HG02943 (cell line): ENCODE measurements around the gene CISD2.
"Not testable (repeated sequence)": the region's sequence is repeated elsewhere in the genome, so short reads cannot be mapped to it uniquely, and the experiment has no call there.

Experiments
- ATAC-seq: cut with Tn5 transposase; IDR thresholded peaks from one replicate; pipeline ENCODE4 v1.9.1; 2021; ENCODE audit warnings: mild to moderate bottlenecking, low read depth, moderate library complexity; ENCODE audit not compliant: unreplicated experiment

Gene CISD2

DNA sequence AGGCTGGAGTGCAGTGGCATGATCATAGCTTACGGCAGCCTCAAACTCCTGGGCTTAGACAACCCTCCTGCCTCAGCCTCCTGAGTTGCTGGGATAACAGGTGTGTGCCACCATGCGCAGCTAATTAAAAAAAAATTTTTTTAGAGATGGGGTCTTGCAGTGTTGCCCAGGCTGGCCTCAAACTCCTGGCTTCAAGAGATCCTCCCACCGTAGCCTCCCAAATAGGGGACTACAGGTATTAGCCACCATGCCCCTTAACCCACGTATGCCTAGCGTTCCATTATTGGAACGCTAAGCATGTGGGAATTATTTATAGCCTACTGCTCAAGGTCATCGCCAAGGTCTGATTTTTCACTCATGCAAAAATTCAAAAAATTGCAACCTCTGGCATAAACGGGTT, 21.1 kb upstream of the CISD2 start:
- no peak for ATAC-seq

DNA sequence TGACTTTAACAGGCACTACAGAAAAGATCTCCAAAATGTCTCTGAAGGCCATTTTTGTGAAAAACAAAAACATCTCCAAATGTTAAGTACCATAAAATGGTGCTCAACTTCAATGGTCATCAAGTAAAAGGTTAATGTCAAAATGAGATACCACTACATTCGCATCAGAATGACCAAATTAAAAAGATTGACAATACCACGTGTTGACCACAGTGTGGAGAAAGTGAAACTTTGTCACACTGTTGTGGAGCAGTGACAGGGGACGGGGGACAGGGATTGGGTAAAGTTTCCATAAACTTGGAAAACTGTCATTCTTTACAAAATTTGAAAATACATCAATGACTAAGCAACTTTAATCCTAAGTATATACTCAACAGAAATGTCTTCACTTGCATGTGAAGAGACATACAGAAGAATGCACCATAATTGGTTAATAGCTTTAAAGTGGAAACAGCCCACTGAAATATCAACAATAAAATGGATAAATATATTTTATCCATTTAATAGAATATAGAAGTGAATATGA, 19.1 kb upstream of the CISD2 start:
- ATAC-seq = no peak

DNA sequence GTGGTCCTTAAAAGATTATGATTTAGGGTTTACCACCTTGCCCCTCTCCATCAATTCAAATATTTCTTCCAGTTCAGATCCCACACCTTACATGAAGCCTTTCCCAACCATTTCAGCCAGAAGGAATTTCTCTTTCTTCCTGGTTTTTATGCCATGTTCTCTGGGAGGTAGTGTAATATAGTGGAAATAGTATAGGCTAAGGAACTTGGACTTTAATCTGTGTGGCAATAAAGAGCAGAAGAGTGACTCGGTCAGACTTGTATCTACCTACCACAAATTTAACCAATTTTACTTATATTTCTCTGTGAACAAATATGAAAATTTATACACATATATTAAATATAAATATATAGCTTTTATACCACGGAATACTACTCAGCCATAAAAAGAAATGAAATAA, 18.4 kb upstream of the CISD2 start:
- ATAC-seq = no peak

DNA sequence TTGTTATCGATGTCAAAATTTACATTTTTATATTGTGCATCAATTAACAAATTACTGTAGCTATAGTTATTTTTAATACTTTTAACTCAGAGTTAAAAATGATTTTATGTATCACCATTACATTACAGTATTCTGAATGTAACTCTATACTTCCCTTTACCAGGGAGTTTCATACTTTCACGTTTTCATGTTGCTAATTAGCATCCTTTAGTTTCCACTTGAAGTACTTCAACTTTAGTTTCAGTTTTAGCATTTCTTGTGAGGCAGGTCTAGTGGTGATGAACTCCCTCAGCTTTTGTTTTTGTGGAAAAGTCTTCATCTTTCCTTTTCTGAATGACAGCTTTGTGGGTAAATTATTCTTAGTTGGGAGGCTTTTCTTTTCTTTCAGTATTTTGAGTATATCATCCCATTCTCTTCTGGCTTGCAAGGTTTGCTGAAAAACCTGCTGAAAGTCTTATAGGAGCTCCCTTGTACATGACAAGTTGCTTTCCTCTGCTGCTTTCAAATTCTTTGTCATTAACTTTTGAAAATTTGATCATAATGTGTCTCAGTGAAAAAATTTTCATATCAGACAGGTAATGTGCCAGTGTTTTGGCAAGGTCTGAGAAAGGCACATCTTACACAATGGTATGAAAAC, 9.8 kb upstream of the CISD2 start:
- no peak for ATAC-seq

DNA sequence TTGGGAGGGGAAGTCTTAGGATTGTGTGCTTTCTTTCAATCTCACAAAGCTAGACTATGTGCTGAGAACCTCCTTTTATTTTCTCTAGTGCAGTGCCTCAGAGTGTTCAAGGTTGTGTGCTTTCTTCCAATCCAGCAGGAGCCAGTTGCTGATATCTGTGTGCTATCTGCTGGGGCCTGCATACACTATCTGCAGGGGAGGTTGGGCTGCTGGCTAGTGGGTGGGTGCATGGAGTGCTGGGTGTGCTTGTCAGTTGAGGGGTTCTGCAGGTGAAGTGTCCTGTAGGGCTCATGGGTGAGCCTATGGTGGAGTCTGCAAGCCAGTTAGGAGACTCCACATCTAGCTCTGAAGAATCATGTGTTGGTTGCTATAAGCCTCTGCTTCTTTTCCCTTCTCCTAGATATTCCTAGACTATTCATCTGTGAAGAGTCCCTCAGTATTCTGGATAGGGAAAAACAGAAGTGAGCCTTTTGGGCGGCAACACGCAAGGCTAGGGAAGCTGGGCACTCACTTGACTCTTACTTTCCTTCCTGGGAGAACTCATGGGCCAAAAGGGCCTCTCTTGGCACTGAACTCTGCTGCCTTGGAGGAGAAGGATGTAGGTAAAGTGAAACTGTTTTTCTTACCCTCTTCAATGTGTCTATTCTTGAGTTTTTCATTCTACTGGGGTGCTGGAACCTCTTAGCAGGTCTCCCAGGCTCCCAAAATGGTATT, 8.0 kb upstream of the CISD2 start:
- no peak for ATAC-seq

DNA sequence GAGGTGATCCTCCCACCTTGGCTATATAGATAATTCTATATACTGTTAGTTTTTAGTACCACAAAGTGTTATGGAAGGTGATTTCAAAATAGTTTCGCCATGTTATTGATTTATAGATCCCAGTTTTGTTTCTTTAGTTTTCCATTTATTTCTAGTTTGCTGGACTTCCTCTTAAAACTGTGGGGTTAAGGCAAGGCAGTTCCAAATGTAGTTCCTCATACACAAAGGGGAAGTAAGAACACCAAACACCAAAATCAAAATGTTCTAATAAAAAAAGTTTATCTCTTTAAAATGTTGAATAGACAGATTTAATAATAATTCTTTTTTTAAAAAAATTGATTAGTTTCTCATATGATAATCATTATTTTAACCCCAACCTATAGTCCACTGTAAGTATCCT, 6.8 kb upstream of the CISD2 start:
- no peak for ATAC-seq

DNA sequence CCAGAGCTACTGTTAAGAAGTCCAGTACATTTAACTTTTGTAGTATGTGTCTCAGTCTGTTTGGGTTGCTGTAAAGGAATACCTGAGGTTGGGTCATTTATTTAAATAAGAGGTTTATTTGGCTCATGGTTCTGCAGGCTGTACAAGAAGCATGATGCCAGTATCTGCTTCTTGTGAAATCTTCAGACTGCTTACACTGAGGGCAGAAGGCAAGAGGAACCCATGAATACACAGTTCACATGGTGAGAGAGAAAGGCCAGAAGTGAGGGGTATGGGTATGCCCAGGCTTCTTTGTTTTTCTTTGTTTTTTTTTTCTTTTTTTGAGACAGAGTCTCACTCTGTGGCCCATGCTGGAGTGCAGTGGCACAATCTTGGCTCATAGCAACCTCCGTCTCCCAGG, 6.0 kb upstream of the CISD2 start:
- ATAC-seq = no peak

DNA sequence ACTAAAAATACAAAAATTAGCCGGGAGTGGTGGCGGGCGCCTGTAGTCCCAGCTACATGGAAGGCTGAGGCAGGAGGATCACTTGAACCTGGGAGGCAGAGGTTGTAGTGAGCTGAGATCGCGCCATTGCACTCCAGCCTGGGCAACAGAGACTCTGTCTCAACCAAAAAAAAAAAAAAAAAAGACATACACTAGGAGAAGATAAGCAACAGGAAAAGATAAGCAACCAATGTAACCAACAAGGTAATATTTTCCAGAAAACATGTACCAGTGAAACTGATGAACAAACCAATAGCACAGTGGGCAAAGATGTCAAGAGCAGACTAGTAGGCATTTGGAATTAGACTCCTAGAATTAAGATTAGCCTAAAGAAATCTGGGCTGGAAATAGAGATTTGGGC, 3.5 kb upstream of the CISD2 start:
- not testable (repeated sequence) for ATAC-seq

DNA sequence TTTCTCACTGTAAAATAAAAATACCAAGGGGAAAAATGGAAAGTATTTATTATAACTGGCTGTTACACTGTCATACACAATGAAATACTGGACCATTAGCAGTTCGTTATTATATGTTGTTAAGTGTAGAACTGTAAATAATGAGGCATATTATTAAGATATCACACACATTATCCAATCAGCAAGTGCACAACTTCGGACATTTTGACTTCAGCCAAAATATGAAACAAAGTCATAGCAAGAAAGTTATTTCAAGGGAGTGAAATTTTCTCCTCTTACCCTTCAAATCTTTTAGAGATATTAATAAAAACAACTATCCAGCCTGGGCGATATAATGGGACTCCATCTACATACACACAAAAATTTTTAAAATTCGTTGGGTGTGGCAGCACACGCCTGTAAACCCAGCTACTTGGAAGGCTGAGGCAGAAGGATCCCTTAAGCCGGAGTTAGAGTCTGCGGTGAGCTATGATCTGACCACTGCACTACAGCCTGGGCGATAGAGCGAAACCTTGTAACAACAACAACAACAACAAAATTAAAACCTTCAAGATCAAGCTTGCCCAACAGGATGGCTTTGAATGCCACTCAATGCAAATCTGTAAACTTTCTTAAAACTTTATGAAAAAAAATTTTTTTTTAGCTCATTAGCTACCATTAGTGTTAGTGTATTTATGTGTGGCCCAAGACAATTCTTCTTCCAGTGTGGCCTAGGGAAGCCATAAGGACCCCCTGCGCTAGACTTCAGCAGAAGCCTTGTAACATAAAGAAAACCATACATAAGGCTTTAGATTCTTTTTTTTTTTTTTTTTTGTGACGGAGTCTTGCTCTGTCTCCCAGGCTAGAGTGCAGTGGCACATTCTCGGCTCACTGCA, 1.3 kb upstream of the CISD2 start:
- ATAC-seq = no peak

DNA sequence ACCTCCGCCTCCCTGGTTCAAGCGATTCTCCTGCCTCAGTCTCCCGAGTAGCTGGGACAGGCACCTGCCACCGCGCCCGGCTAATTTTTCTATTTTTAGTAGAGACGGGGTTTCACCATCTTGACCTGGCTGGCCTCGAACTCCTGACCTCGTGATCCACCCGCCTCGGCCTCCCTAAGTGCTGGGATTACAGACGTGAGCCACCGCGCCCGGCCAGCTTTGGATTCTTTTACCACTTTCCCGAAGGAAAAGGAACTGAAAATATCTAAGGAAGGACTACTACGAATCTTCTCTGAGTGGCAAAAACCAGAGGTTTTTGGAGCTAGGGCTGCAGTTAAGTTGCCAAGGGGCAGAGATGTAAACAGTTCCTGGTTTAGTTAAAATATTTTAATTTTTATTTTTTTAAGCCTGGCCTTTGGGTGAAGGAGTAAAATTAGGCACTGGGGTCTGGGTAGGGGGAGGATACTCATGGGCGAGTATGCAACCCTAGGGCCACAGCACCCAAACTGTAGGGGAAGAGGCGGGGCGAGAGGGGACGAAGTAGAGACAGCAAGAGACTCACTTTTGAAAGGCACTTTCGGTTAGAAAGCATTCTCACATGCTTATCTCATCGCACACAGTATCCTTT, 525 bp upstream of the CISD2 start:
- peak; percentile 52 for ATAC-seq

DNA sequence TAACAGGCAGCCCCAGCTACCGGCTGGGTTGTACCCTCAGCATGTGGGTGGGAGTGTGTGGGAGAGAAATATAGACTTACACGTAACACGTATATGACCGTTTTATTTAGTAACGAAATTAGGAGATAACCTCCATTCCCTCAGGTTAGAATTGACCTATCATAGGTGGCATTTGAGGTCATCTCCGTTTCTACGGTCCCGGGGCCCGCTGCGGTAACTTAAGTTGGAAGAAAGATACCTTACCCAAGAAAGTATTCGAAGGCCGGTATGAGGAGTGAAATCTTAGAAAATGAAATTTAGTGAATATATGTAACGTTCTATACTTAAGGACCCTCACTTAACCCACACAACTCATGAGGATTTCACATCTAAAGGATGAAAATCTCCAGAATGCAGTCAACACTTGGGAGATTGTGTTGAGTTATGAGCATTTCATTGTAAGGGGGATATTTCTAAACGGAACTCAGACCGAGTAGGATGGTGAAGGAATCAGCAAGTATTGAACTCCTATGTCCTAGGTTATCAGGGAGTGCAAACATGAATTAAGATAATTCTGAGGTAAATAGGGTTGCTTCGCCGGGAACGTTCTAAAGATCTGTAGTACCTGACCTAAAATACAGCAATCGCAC, 891 bp downstream of the CISD2 start:
- peak; percentile 39 for ATAC-seq

DNA sequence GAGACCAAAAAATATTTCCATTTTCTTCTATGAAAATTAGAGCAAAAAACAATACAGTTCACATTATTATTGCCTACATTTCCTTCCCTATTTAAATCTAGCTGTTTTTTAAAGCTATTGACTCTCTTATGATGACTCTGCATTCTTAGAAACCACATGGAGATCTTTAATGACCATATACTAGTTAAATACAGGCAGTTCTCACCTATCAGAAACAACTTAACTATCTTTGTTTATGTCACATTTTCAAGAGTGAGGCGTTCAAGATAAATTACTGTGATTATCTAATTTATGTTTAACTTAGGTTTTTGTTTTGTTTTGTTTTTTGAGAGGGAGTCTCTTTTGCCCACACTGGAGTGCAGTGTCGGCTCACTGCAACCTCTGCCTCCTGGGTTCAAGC, 3.0 kb downstream of the CISD2 start:
- ATAC-seq = no peak

DNA sequence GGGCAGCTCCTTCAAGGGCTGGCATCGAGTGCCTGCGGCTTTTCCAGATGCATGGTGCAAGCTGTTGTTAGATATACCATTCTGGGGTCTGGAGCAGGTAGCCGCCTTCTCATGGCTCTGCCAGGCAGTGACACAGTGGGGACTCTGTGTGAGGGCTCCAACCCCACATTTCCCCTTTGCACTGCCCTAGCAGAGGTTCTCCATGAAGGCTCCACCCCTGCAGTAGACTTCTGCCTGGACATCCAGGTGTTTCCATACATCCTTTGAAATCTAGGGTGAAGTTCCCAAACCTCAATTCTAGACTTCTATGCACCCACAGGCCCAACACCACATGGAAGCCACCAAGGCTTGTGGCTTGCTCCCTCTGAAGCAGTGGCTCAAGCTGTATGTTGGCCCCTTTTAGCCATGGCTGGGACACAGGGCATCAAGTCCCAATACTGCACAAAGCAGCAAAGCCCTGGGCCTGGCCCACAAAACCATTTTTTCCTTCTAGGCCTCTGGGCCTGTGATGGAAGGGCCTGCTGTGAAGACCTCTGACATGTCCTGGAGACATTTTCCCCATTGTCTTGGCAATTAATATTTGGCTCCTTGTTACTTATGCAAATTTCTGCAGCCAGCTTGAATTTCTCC, 8.8 kb downstream of the CISD2 start:
- ATAC-seq = not testable (repeated sequence)

DNA sequence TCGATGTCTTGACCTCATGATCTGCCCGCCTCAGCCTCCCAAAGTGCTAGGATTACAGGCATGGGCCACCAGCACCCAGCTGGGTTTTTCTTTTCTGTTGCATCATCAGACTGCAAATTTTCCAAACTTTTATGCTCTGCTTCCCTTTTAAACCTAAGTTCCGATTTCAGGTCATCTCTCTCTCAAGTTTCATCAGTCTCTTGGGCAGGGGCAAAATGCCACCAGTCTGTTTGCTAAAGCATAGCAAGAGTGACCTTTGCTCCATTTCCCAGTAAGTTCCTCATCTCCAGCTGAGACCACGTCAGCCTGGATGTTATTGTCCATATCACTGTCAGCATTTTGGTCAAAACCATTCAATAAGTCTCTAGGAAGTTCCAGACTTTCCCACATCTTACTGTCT, 9.6 kb downstream of the CISD2 start:
- ATAC-seq = not testable (repeated sequence)

DNA sequence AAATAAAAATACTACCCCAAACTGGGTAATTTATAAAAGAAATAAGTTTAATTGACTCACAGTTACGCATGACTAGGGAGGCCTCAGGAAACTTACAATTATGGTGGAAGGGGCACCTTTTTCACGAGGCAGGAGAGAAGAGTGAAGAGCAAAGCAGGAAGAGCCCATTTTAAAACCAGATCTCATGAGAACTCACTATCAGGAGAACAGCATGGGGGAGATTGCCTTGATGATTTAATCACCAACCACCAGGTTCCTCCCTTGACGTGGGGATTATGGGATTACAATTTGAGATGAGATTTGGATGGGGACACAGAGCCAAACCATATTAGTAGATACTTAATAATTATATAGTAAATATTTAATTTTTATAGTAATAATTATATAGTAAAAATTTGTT, 10.1 kb downstream of the CISD2 start:
- no peak for ATAC-seq

DNA sequence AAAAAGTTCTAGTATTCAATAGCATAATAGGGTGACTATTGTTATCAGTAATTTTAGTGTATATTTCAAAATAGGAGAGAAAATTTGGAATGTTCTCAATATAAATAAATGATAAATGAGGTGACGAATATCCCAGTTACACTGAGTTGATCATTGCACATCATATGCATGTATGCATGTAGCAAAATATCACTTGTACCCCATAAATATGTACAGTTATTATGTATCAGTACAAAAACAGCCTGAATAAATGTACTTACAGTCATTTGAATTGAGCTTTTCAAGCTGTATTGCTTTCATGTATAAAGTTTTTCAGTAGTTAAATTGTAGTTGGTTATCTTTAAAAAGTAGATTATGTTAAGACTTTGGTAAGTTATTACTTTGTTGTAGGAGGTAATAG, 12.6 kb downstream of the CISD2 start:
- no peak for ATAC-seq

DNA sequence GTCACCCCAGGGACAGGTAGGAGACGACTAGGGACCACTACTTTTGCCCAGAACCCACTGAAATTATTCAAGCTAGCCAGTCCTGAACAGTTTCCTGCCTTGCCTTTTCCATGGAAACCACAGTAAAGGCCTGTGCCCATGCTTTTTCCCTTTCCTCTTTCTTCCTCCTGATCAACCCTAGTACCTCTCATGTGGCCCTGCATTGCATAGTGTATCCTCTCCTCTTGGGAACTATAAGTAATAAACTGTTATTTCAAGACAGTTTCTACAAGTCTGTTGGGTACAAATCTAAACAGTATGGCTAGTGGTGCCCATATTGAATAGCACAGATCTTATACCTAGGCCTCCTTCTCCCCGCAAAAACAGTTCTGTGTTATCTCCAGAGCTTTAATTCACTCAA, 14.5 kb downstream of the CISD2 start:
- ATAC-seq = no peak

DNA sequence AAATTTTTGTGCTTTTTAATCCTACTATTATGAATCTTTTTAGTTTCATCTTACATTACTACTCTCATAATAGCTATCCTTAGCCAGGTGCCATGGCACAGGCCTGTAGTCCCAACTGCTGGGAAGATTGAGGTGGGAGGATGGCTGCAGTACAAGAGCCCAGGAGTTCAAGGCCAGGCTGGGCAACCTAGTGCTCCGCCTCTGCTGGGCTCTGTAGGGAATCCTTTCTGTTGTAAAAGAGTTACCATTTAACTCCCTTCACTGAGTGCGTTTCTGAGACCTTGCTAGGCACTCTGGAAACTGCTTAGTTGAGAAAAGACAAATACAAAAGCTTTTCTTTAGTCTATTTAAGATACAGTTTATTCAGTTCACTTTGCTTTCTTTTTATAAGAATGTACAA, 19.8 kb downstream of the CISD2 start:
- not testable (repeated sequence) for ATAC-seq

DNA sequence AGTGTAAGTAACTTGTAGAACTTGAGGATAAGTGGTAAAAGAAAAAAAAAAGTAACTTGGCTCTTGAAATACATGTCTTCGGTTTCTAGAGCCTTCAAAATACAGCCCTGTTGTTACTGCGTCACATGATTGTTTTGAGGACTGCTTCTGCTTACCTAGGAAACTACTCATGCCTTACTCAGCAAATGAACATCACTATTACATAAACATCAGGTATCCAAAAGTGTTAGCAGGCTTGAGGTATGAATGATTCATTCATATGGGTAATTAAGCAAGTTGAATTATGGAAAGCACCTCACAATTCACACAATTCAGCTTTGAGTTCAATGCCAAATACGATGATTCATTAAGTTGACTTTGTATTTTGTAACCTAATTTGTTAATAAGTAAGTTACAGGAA, 21.1 kb downstream of the CISD2 start:
- not testable (repeated sequence) for ATAC-seq

DNA sequence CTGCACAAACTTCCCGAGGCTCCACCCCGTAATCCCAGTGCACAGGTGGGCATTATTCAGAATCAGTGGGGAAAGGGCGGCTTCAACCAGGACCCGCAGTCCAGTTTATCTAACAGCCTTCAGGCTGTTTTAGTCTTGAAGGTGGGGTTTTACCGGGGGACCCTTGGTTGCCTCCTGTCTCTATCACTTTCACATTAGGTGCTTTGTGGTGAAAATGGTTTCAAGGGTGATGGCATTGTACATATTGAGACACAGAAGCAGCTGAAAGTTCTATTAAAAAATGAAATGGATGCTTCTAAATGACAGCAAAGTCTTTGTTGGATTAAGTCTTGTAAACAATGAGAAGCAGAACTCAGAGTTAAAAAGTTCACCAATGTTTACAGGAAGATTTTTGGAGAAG, 27.8 kb downstream of the CISD2 start:
- ATAC-seq = not testable (repeated sequence)
